ENCODE measurements around the gene IKZF5. TPM values are rescaled to one million over a fixed set of nuclear protein-coding genes. Genes with fewer than 3 reads are reported as not detected.

IKZF5 gene
- total RNA-seq, 1 experiment from 2014 or later: 12.5 TPM

- Histone ChIP-seq H2AFZ (ENCODE audit: low read length) (no peak overlapping the region), H2BK12ac (ENCODE audit: insufficient read length, low read depth, low read length) (no peak overlapping the region), H2AK5ac (ENCODE audit: insufficient read length, low read length) (no peak overlapping the region), H3K18ac (ENCODE audit: insufficient read length, low read depth, low read length) (no peak overlapping the region), H3K4me1 (ENCODE audit: insufficient read depth, low read length) (peaks cover 11% of the 10 kb centered on the region), H2BK120ac (ENCODE audit: low read depth, low read length, poor library complexity, severe bottlenecking) (no peak overlapping the region), H3K79me1 (ENCODE audit: insufficient read depth, low read depth, low read length, poor library complexity, severe bottlenecking) (no peaks in the 10 kb centered on the region), H2BK20ac (ENCODE audit: low read depth, low read length, poor library complexity, severe bottlenecking) (no peak overlapping the region), H3K79me2 (ENCODE audit: insufficient read depth, low read length) (no peaks in the 10 kb centered on the region), H4K5ac (ENCODE audit: insufficient read length, low read depth, low read length) (no peak overlapping the region), H2BK5ac (ENCODE audit: insufficient read length, low read length) (no peak overlapping the region), H3K27me3 (ENCODE audit: insufficient read depth, low read length) (no peaks in the 10 kb centered on the region; the same call in 1 of the 2 replicates), H3T11ph (ENCODE audit: low read length) (no peak overlapping the region), H3K4ac (ENCODE audit: low read depth, low read length) (no peak overlapping the region), H3K9me3 (ENCODE audit: control insufficient read depth, low read depth, low read length) (no peaks in the 10 kb centered on the region), H3K23ac (ENCODE audit: insufficient read length, low read depth, low read length) (no peak overlapping the region), H4K91ac (ENCODE audit: insufficient read length, low read depth, low read length) (no peak overlapping the region), H3K14ac (ENCODE audit: insufficient read depth, low read length) (no peak overlapping the region), H3K4me2 (ENCODE audit: insufficient read depth, insufficient read length, low read length) (no peak overlapping the region), H4K8ac (replicated peaks; ENCODE audit: insufficient read length, low read depth, low read length) (no peak overlapping the region), H3K9ac (ENCODE audit: extremely low read depth, insufficient read length, low read length) (no peak overlapping the region), H3K23me2 (ENCODE audit: insufficient read length, low read depth, low read length, poor library complexity, severe bottlenecking) (no peaks in the 10 kb centered on the region), H2BK15ac (ENCODE audit: low read depth, low read length) (no peak overlapping the region), H3K27ac (ENCODE audit: insufficient read length, low read depth, low read length) (no peak overlapping the region), H4K20me1 (ENCODE audit: control insufficient read depth, insufficient read depth, insufficient read length) (no peaks in the 10 kb centered on the region), H3K56ac (ENCODE audit: insufficient read length, low read depth, low read length) (no peak overlapping the region)
- Mint-ChIP-seq H3K27me3 (ENCODE audit: low read depth) (no peaks in the 10 kb centered on the region; the same call in 1 of the 2 replicates), H3K27ac (no peak overlapping the region), H3K4me3 (no peak overlapping the region), H3K4me1 (peaks cover 64 to 72% of the 10 kb centered on the region in 2 experiments), H3K9me3 (peaks cover 4 to 11% of the 10 kb centered on the region in 2 experiments; a peak in 3 of 5 replicates), H3K36me3 (ENCODE audit: insufficient read depth in 1 of 3, low read depth in 3 of 3) (peaks cover under 1 to 9% (median 2%) of the 10 kb centered on the region in 3 experiments; a peak in 4 of 7 replicates)
- peak; percentile 60 for TF ChIP-seq CTCF (conservative IDR thresholded peaks at IDR 0.05)
- 100% methylated on average over 1 of the region's 3 CpGs for WGBS (ENCODE audit: extremely low coverage, insufficient read length, low lambda C conversion rate)
- no peak for DNase-seq
Observed at GRCh38 chr10:123021517-123021916, 12.9 kb upstream of the IKZF5 start.

All from H9 (cell line).